SK-N-SH (cell line): ENCODE data around the gene PIPOX. TPM values are rescaled to one million over a fixed set of nuclear protein-coding genes. Genes with fewer than 3 reads are reported as not detected.

Experiments used
- CTCF ChIA-PET: fragments of 300-600, 350-600 bp; formaldehyde crosslinking; extraction: SDS; loops from one replicate; lab custom pipeline; 2021; lab: Yijun Ruan, JAX
- POLR2A ChIA-PET: fragments of 350-600 bp; sonication (Branson Sonifier 250); formaldehyde crosslinking; extraction: SDS; loops from one replicate; lab custom pipeline; 2020; ENCODE audit warnings: antibody characterized with exemption, inconsistent platforms; lab: Yijun Ruan, JAX
- DNase-seq: peaks from one replicate; pipeline ENCODE4 v3.0.0; 2012
- H2AFZ ChIP-seq: fragments of 200-600 bp; sonication (generic); 2 replicates; pipeline ENCODE4 v1.8.1; 2016; ENCODE audit warnings: antibody characterized with exemption, mild to moderate bottlenecking, low read depth
- H3F3A ChIP-seq: fragments of 200-600 bp; sonication (generic); replicated peaks from 2 replicates; pipeline ENCODE3; 2016; ENCODE audit warnings: antibody characterized with exemption, mild to moderate bottlenecking; ENCODE audit not compliant: insufficient read depth
- H3K27ac ChIP-seq, 2 experiments: fragments of 200-500 bp in 1 of 2; fragments of 200-600 bp in 1 of 2; sonication (Bioruptor generic) in 1 of 2; sonication (generic), shearing (Covaris generic) in 1 of 2; 2 replicates each; pipeline versions ENCODE4 v1.5.1 to v1.6.1; 2014 to 2016; ENCODE audit warnings: low read depth in 2 of 2, inconsistent platforms in 1 of 2, low read length in 1 of 2, mild to moderate bottlenecking in 1 of 2, mixed read lengths in 1 of 2
- H3K27me3 ChIP-seq: fragments of 200-600 bp; sonication (generic), shearing (Covaris generic); 2 replicates; pipeline ENCODE4 v1.6.1; 2016; ENCODE audit warnings: mixed run types; ENCODE audit not compliant: insufficient read depth
- H3K36me3 ChIP-seq, 2 experiments: fragments of 200-500 bp in 1 of 2; fragments of 200-600 bp in 1 of 2; sonication (Bioruptor generic) in 1 of 2; sonication (generic) in 1 of 2; replicated peaks in 1 of 2; 2 replicates each; pipeline versions ENCODE3 to v1.5.1; 2014 to 2016; ENCODE audit warnings: low read length in 1 of 2, mild to moderate bottlenecking in 1 of 2; ENCODE audit not compliant: insufficient read depth in 2 of 2, control insufficient read depth in 1 of 2
- H3K4me1 ChIP-seq, 2 experiments: fragments of 200-500 bp in 1 of 2; fragments of 200-600 bp in 1 of 2; sonication (Bioruptor generic) in 1 of 2; sonication (generic), shearing (Covaris generic) in 1 of 2; 2 replicates each; pipeline versions ENCODE4 v1.5.1 to v1.6.1; 2014 to 2016; ENCODE audit warnings: low read depth in 1 of 2, low read length in 1 of 2, mixed run types in 1 of 2; ENCODE audit not compliant: insufficient read depth in 2 of 2, control insufficient read depth in 1 of 2
- H3K4me2 ChIP-seq: fragments of 200-600 bp; sonication (generic), shearing (Covaris generic); 2 replicates; pipeline ENCODE4 v1.6.1; 2017; ENCODE audit warnings: mixed run types
- H3K4me3 ChIP-seq, 2 experiments: fragments of 200-500 bp in 1 of 2; fragments of 200-600 bp in 1 of 2; sonication (Bioruptor generic) in 1 of 2; sonication (generic), shearing (Covaris generic) in 1 of 2; 2 replicates each; pipeline versions ENCODE4 v1.5.1 to v1.8.1; 2014 to 2016; ENCODE audit warnings: low read depth in 2 of 2, inconsistent platforms in 1 of 2, low read length in 1 of 2, mild to moderate bottlenecking in 1 of 2, mixed read lengths in 1 of 2, moderate library complexity in 1 of 2
- H3K79me2 ChIP-seq: fragments of 200-600 bp; sonication (generic); 2 replicates; pipeline ENCODE4 v1.8.1; 2017; ENCODE audit warnings: mild to moderate bottlenecking; ENCODE audit not compliant: insufficient read depth
- H3K9ac ChIP-seq: fragments of 200-600 bp; sonication (generic); 2 replicates; pipeline ENCODE4 v1.6.1; 2017; ENCODE audit warnings: mixed run types
- H3K9me2 ChIP-seq: fragments of 200-600 bp; sonication (generic); 2 replicates; pipeline ENCODE4 v1.6.1; 2017; ENCODE audit warnings: mixed run types
- H3K9me3 ChIP-seq: fragments of 200-600 bp; sonication (generic); 2 replicates; pipeline ENCODE4 v1.6.1; 2017; ENCODE audit warnings: mixed run types, mild to moderate bottlenecking, moderate library complexity
- H4K20me1 ChIP-seq: fragments of 200-600 bp; sonication (generic); 2 replicates; pipeline ENCODE4 v1.6.1; 2017; ENCODE audit warnings: mild to moderate bottlenecking, mixed run types; ENCODE audit not compliant: insufficient read depth
- ELF1 ChIP-seq: IDR thresholded peaks from 2 replicates; pipeline ENCODE4 v1.4.0; 2012
- GATA2 ChIP-seq: sonication (generic); formaldehyde crosslinking; IDR thresholded peaks from 2 replicates; pipeline ENCODE4 v1.5.0; 2020; ENCODE audit warnings: mild to moderate bottlenecking, missing genetic modification reagents
- MEF2A ChIP-seq: IDR thresholded peaks from 2 replicates; pipeline ENCODE4 v1.4.0; 2012; ENCODE audit warnings: low read depth, borderline replicate concordance
- NFIC ChIP-seq: IDR thresholded peaks from 2 replicates; pipeline ENCODE4 v1.4.0; 2012; ENCODE audit warnings: borderline replicate concordance
- POLR2AphosphoS5 ChIP-seq: IDR thresholded peaks from 2 replicates; pipeline ENCODE4 v1.6.1; 2012; ENCODE audit warnings: low read depth, low read length
- RAD21 ChIP-seq: IDR thresholded peaks from 2 replicates; pipeline ENCODE4 v1.6.1; 2012; ENCODE audit warnings: mild to moderate bottlenecking, low read length
- RXRA ChIP-seq: IDR thresholded peaks from 2 replicates; pipeline ENCODE4 v1.4.0; 2012; ENCODE audit warnings: low read depth, mild to moderate bottlenecking, borderline replicate concordance
- SMC3 ChIP-seq: IDR thresholded peaks from 2 replicates; pipeline ENCODE4 v1.6.1; 2012; ENCODE audit warnings: low read depth, low read length, improper control_type of control experiment
- TAF1 ChIP-seq: IDR thresholded peaks from 2 replicates; pipeline ENCODE4 v1.6.1; 2012; ENCODE audit warnings: low read depth, mild to moderate bottlenecking, low read length, moderate library complexity, borderline replicate concordance
- YY1 ChIP-seq: IDR thresholded peaks from 2 replicates; pipeline ENCODE4 v1.4.0; 2012; ENCODE audit warnings: low read depth, mild to moderate bottlenecking
- WGBS: methylation state at CpG from one replicate; pipeline ENCODE4 v1.1.6; 2017; ENCODE audit warnings: low lambda C conversion rate; 5-methylcytosine and 5-hydroxymethylcytosine counted together
- polyA plus RNA-seq, 3 experiments: library from polyadenylated mRNA; depleted of rRNA; stranded (reverse); fragments of >200 nt; gene quantifications; 2 replicates each; pipeline ENCODE4 v1.2.3, GENCODE V29; 2012
- TF ChIP-seq, protein P1 (sequence below): IDR thresholded peaks from 2 replicates; pipeline ENCODE4 v1.4.0; 2012; ENCODE audit warnings: low read depth, borderline replicate concordance
- TF ChIP-seq, protein P2 (sequence below): IDR thresholded peaks from 2 replicates; pipeline ENCODE4 v1.4.0; 2012; ENCODE audit warnings: low read depth, borderline replicate concordance
- TF ChIP-seq, protein P3 (sequence below): fragments of 150-350 bp; IDR thresholded peaks from 2 replicates; pipeline ENCODE4 v1.6.1; 2017; ENCODE audit warnings: antibody characterized with exemption, low read length, low read depth, borderline replicate concordance

Gene PIPOX
- polyA plus RNA-seq, 1 of the 3 experiments (the other 2 are of a cell fraction): 0.31 TPM

DNA sequence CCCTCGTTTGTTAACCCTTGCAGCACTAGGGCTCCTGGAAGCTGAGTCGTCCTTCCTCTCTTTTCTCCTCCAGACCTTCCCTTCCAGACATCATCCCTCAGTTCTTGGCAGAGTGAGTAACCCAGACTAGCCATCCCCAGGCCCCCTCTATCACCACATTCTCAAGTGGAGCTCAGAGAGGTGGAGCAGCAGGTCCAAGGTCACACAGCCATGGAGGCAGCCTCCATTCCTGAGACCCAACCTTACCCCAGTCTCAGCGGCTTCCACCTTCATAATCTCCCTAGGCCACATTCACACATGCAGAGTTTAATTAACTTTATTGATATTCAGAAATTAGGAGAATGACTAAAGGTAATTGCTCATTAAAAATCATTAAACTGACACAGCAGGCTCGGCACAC lies 40.1 kb upstream of the PIPOX start:
- Histone ChIP-seq H3K4me1 (peaks cover 7 to 38% of the 10 kb centered on the region in 2 experiments; a peak in 2 of 4 replicates), H3K9ac (no peak overlapping the region), H3K36me3 (no peaks in the 10 kb centered on the region), H3K4me2 (no peak overlapping the region), H2AFZ (no peak overlapping the region), H3K79me2 (no peaks in the 10 kb centered on the region), H3K27ac (no peak overlapping the region), H3K9me3 (no peaks in the 10 kb centered on the region), H3K9me2 (no peaks in the 10 kb centered on the region), H4K20me1 (no peaks in the 10 kb centered on the region), H3F3A (peaks cover 1% of the 10 kb centered on the region), H3K27me3 (peaks cover 28% of the 10 kb centered on the region), H3K4me3 (no peak overlapping the region)
- WGBS: 36% methylated on average over 4 of the region's 4 CpGs
- no peak for TF ChIP-seq NFIC
- no peak for TF ChIP-seq GATA2 (CRISPR knock-in tag)
- no peak for TF ChIP-seq RAD21
- TF ChIP-seq POLR2AphosphoS5: no peak
- TF ChIP-seq RXRA: no peak
- TF ChIP-seq SMC3: no peak
- TF ChIP-seq, protein P1, sequence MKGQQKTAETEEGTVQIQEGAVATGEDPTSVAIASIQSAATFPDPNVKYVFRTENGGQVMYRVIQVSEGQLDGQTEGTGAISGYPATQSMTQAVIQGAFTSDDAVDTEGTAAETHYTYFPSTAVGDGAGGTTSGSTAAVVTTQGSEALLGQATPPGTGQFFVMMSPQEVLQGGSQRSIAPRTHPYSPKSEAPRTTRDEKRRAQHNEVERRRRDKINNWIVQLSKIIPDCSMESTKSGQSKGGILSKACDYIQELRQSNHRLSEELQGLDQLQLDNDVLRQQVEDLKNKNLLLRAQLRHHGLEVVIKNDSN: no peak
- no peak for TF ChIP-seq YY1
- TF ChIP-seq, protein P2, sequence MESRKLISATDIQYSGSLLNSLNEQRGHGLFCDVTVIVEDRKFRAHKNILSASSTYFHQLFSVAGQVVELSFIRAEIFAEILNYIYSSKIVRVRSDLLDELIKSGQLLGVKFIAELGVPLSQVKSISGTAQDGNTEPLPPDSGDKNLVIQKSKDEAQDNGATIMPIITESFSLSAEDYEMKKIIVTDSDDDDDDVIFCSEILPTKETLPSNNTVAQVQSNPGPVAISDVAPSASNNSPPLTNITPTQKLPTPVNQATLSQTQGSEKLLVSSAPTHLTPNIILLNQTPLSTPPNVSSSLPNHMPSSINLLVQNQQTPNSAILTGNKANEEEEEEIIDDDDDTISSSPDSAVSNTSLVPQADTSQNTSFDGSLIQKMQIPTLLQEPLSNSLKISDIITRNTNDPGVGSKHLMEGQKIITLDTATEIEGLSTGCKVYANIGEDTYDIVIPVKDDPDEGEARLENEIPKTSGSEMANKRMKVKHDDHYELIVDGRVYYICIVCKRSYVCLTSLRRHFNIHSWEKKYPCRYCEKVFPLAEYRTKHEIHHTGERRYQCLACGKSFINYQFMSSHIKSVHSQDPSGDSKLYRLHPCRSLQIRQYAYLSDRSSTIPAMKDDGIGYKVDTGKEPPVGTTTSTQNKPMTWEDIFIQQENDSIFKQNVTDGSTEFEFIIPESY: no peak
- no peak for TF ChIP-seq TAF1
- ChIA-PET CTCF (interaction anchor here (1.0 to 7.2 kb wide), 4 partner anchors 38 to 121 kb away, joined by 5 to 53 read pairs (median 25); no protein-coding TSS in a partner anchor), POLR2A (interaction anchor here (1.1 kb wide), 1 partner anchor 45 kb away, joined by 3 read pairs; no protein-coding TSS in a partner anchor)
- no peak for DNase-seq

DNA sequence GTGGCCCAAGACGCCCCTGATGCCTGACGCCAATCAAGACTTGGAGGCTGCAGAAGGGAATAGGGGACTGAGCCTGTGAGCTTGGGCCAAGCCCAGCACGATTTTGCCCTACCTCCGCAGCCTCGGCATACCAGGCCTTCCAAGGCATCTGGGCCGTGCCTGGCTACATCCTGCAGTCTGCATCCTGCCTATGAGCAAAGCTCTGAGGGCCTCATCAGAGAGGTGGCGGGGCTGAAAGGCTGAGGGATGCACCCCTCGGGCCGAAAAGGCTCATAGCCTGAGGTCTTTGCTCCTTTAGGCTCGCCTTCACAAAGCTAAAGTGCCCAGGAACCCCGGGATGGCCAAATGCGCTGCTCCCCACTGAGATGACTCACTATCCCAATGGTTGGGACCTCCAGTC lies 39.7 kb upstream of the PIPOX start:
- peaks cover 4% of the 10 kb centered on the region for H3F3A ChIP-seq
- TF ChIP-seq, protein P3, sequence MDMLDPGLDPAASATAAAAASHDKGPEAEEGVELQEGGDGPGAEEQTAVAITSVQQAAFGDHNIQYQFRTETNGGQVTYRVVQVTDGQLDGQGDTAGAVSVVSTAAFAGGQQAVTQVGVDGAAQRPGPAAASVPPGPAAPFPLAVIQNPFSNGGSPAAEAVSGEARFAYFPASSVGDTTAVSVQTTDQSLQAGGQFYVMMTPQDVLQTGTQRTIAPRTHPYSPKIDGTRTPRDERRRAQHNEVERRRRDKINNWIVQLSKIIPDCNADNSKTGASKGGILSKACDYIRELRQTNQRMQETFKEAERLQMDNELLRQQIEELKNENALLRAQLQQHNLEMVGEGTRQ: no peak
- TF ChIP-seq MEF2A (no peak), ELF1 (no peak), SMC3 (no peak)
- no peaks in the 10 kb centered on the region for H4K20me1 ChIP-seq
- H3K27me3 ChIP-seq: peaks cover 28% of the 10 kb centered on the region
- WGBS: 54% methylated on average over 5 of the region's 12 CpGs
- no peak overlapping the region for H3K9ac ChIP-seq
- no peak overlapping the region for H3K27ac ChIP-seq
- H3K79me2 ChIP-seq: no peaks in the 10 kb centered on the region
- no peak overlapping the region for H3K4me3 ChIP-seq
- no peaks in the 10 kb centered on the region for H3K9me2 ChIP-seq
- no peaks in the 10 kb centered on the region for H3K9me3 ChIP-seq
- peaks cover 7 to 33% of the 10 kb centered on the region in 2 experiments; a peak in 2 of 4 replicates for H3K4me1 ChIP-seq
- ChIA-PET CTCF (interaction anchor here (0.8 to 7.2 kb wide), 5 partner anchors 38 to 113 kb away, joined by 3 to 53 read pairs (median 9); no protein-coding TSS in a partner anchor), POLR2A (no interaction called here)
- no peak overlapping the region for H2AFZ ChIP-seq
- DNase-seq: no peak
- no peaks in the 10 kb centered on the region for H3K36me3 ChIP-seq
- H3K4me2 ChIP-seq: no peak overlapping the region
